ENCODE data around the gene ZNF649.

GRCh38 chr19:51882518-51882917 lies 22.3 kb downstream of the ZNF649 start:
- TF ChIP-seq POLR2AphosphoS5 (IDR thresholded peaks at IDR 0.05; ENCODE audit: borderline replicate concordance, low read depth, low read length) (no peak), EZH2 (IDR thresholded peaks at IDR 0.05) (no peak)

Measured in SK-N-MC (cell line).